ENCODE measurements around the gene FN3K.
"Not testable (repeated sequence)": the region's sequence is repeated elsewhere in the genome, so short reads cannot be mapped to it uniquely, and the experiment has no call there.

The FN3K gene

GRCh38 chr17:82736511-82737185, 1.2 kb downstream of the FN3K start:
- in situ Hi-C loops (cut with HindIII; ENCODE audit: low sequenced_read_pairs), result no loop called here

GRCh38 chr17:82737967-82738877, 2.8 kb downstream of the FN3K start:
- in situ Hi-C loops (cut with HindIII; ENCODE audit: low sequenced_read_pairs), result no loop called here

- in situ Hi-C loops (cut with HindIII; ENCODE audit: low sequenced_read_pairs), result no loop called here
Measured at GRCh38 chr17:82740906-82741759, 5.7 kb downstream of the FN3K start.

GRCh38 chr17:82743344-82744219, 8.2 kb downstream of the FN3K start:
- in situ Hi-C loops (cut with HindIII; ENCODE audit: low sequenced_read_pairs), result no loop called here

GRCh38 chr17:82744736-82745135, 9.3 kb downstream of the FN3K start:
- in situ Hi-C loops (cut with HindIII; ENCODE audit: low sequenced_read_pairs), result not testable (repeated sequence)

- in situ Hi-C loops (cut with HindIII; ENCODE audit: low sequenced_read_pairs), result no loop called here
Measured at GRCh38 chr17:82745524-82745923, 10.1 kb downstream of the FN3K start.

- in situ Hi-C loops (cut with HindIII; ENCODE audit: low sequenced_read_pairs), result no loop called here
Measured at GRCh38 chr17:82748756-82749155, 13.3 kb downstream of the FN3K start.

GRCh38 chr17:82750241-82750908, 15.0 kb downstream of the FN3K start:
- in situ Hi-C loops (cut with HindIII; ENCODE audit: low sequenced_read_pairs), result no loop called here

GRCh38 chr17:82751171-82751570, 15.8 kb downstream of the FN3K start:
- in situ Hi-C loops (cut with HindIII; ENCODE audit: low sequenced_read_pairs), result no loop called here

- in situ Hi-C loops (cut with HindIII; ENCODE audit: low sequenced_read_pairs), result no loop called here
Measured at GRCh38 chr17:82751571-82752370, 16.4 kb downstream of the FN3K start, which contains the start of gene TBCD. TBCD (plus strand) TSS chr17:82752065; CDS start chr17:82752194, 129 bp downstream.

GRCh38 chr17:82752371-82753200, 17.2 kb downstream of the FN3K start:
- in situ Hi-C loops (cut with HindIII; ENCODE audit: low sequenced_read_pairs), result no loop called here

- in situ Hi-C loops (cut with HindIII; ENCODE audit: low sequenced_read_pairs), result no loop called here
Measured at GRCh38 chr17:82753201-82753464, 17.7 kb downstream of the FN3K start.

- in situ Hi-C loops (cut with HindIII; ENCODE audit: low sequenced_read_pairs), result no loop called here
Measured at GRCh38 chr17:82754297-82755208, 19.1 kb downstream of the FN3K start.

GRCh38 chr17:82756166-82756565, 20.8 kb downstream of the FN3K start:
- in situ Hi-C loops (cut with HindIII; ENCODE audit: low sequenced_read_pairs), result no loop called here

GRCh38 chr17:82765371-82765770, 30.0 kb downstream of the FN3K start:
- in situ Hi-C loops (cut with HindIII; ENCODE audit: low sequenced_read_pairs), result no loop called here

GRCh38 chr17:82767041-82767754, 31.8 kb downstream of the FN3K start:
- in situ Hi-C loops (cut with HindIII; ENCODE audit: low sequenced_read_pairs), result no loop called here

- in situ Hi-C loops (cut with HindIII; ENCODE audit: low sequenced_read_pairs), result no loop called here
Measured at GRCh38 chr17:82769041-82769440, 33.6 kb downstream of the FN3K start.
